HG02798 (cell line): ENCODE measurements around the gene MSRB1.

Source experiments
- ATAC-seq: cut with Tn5 transposase; IDR thresholded peaks from one replicate; pipeline ENCODE4 v1.9.1; 2021; ENCODE audit warnings: mild to moderate bottlenecking; ENCODE audit not compliant: unreplicated experiment, poor library complexity

Gene MSRB1

GRCh38 chr16:1918351-1919326 lies 24.4 kb downstream of the MSRB1 start, which contains the start of gene HS3ST6:
Gene HS3ST6, minus strand, starts transcription at chr16:1918415. Its CDS starts 92 bp downstream, at chr16:1918323.
- no peak for ATAC-seq

- no peak for ATAC-seq
Observed at GRCh38 chr16:1917665-1918350, 25.2 kb downstream of the MSRB1 start.

- ATAC-seq: no peak
Observed at GRCh38 chr16:1917056-1917664, 25.8 kb downstream of the MSRB1 start.

GRCh38 chr16:1916640-1916990 lies 26.4 kb downstream of the MSRB1 start:
- no peak for ATAC-seq

GRCh38 chr16:1915732-1916639 lies 27.0 kb downstream of the MSRB1 start:
- ATAC-seq: no peak

GRCh38 chr16:1914988-1915387 lies 28.0 kb downstream of the MSRB1 start:
- no peak for ATAC-seq

GRCh38 chr16:1914084-1914608 lies 28.9 kb downstream of the MSRB1 start:
- ATAC-seq: no peak

- ATAC-seq: no peak
Observed at GRCh38 chr16:1913327-1914083, 29.5 kb downstream of the MSRB1 start.

GRCh38 chr16:1912215-1912543 lies 30.8 kb downstream of the MSRB1 start:
- ATAC-seq: no peak

GRCh38 chr16:1911467-1912214 lies 31.4 kb downstream of the MSRB1 start:
- ATAC-seq: no peak

- no peak for ATAC-seq
Observed at GRCh38 chr16:1909561-1910231, 33.3 kb downstream of the MSRB1 start.

- no peak for ATAC-seq
Observed at GRCh38 chr16:1908983-1909382, 34.0 kb downstream of the MSRB1 start.

- ATAC-seq: no peak
Observed at GRCh38 chr16:1908184-1908583, 34.8 kb downstream of the MSRB1 start.

GRCh38 chr16:1907226-1907860 lies 35.7 kb downstream of the MSRB1 start:
- no peak for ATAC-seq

- no peak for ATAC-seq
Observed at GRCh38 chr16:1906846-1907165, 36.2 kb downstream of the MSRB1 start.

GRCh38 chr16:1906055-1906845 lies 36.7 kb downstream of the MSRB1 start:
- no peak for ATAC-seq
